Aorta (tissue), 5 donors: ENCODE measurements around the gene PPP5C. TPM values are rescaled to one million over a fixed set of nuclear protein-coding genes. Genes with fewer than 3 reads are reported as not detected.
"Not testable (repeated sequence)": the region's sequence is repeated elsewhere in the genome, so short reads cannot be mapped to it uniquely, and the experiment has no call there.

Experiments
- ATAC-seq: fragments of 200-7000 bp; cut with Tn5 transposase; one replicate; pipeline ENCODE4 v1.9.1; 2022; ENCODE audit warnings: moderate library complexity; ENCODE audit not compliant: low FRiP score
- DNase-seq, 2 donors: peaks; one replicate each; pipeline ENCODE4 v3.0.0-alpha.2; 2020
- H3K27ac ChIP-seq, 2 donors: one replicate each; pipeline ENCODE4 v1.5.1; 2013; ENCODE audit warnings: low read length in 2 of 2, mild to moderate bottlenecking in 2 of 2, moderate library complexity in 2 of 2, control low read depth in 1 of 2, inconsistent platforms in 1 of 2, low read depth in 1 of 2
- H3K27me3 ChIP-seq, 2 donors: one replicate each; pipeline ENCODE4 v1.6.1; 2013; ENCODE audit warnings: control low read depth in 1 of 2, low read length in 1 of 2, mild to moderate bottlenecking in 1 of 2, moderate library complexity in 1 of 2; ENCODE audit not compliant: insufficient read depth in 2 of 2, control insufficient read depth in 1 of 2
- H3K36me3 ChIP-seq, 2 donors: one replicate each; pipeline ENCODE4 v1.6.1; 2013; ENCODE audit warnings: control low read depth in 1 of 2, low read length in 1 of 2, mild to moderate bottlenecking in 1 of 2; ENCODE audit not compliant: insufficient read depth in 2 of 2, control insufficient read depth in 1 of 2
- H3K4me1 ChIP-seq, 2 donors: one replicate each; pipeline ENCODE4 v1.6.1; 2013; ENCODE audit warnings: low read length in 2 of 2, control low read depth in 1 of 2, mild to moderate bottlenecking in 1 of 2, moderate library complexity in 1 of 2; ENCODE audit not compliant: insufficient read depth in 2 of 2, control insufficient read depth in 1 of 2
- H3K4me3 ChIP-seq, 2 donors: one replicate each; pipeline ENCODE4 v1.5.1; 2013; ENCODE audit warnings: low read length in 2 of 2, control low read depth in 1 of 2, mild to moderate bottlenecking in 1 of 2
- H3K9me3 ChIP-seq: one replicate; pipeline ENCODE4 v1.6.1; 2013; ENCODE audit warnings: mild to moderate bottlenecking, low read length; ENCODE audit not compliant: control insufficient read depth
- WGBS, 2 donors: extraction: QIAGEN DNeasy Blood & Tissue Kit; methylation state at CpG; one replicate each; pipeline ENCODE4 v1.1.7; 2013; 5-methylcytosine and 5-hydroxymethylcytosine counted together
- intact Hi-C, 2 donors: fragments of 100-400 bp; cut with DNase I; formaldehyde crosslinking; loops; one replicate each; pipeline versions ENCODE4 v1.14.2 to v1.15.0; 2022
- polyA plus RNA-seq, 2 donors: library from polyadenylated mRNA; stranded (reverse); fragments of 200-250 nt; gene quantifications; one replicate each; pipeline ENCODE4 v1.2.3, GENCODE V29; 2013
- total RNA-seq, 2 donors: library from RNA; stranded (reverse); fragmentation: NEBNext Ultra II Directional; extraction: Animal tissue kit (Norgen Biotek cat#: 25700); gene quantifications; one replicate each; pipeline ENCODE4 v1.2.1, GENCODE V29; 2021
- donor health status: healthy with polysubstance abuse.
- donor health status: Bipolar disorder and iron deficiency.
- donor health status: DM: no; HTN: no; CAD: no.
- donor health status: DM: no; HTN: no; CAD: no.
- donor health status: DM: yes; HTN: yes; CAD: no.

The PPP5C gene
- total and polyA plus RNA-seq, 4 donors: 23.0 to 63.7 (median 58.5) TPM

GRCh38 chr19:46375476-46376067 lies 28.7 kb downstream of the PPP5C start:
- H3K4me1 ChIP-seq, H3K27ac ChIP-seq, H3K27me3 ChIP-seq, H3K4me3 ChIP-seq, ATAC-seq, intact Hi-C loops, H3K36me3 ChIP-seq, H3K9me3 ChIP-seq: not testable (repeated sequence)
- DNase-seq: peak in 1 of 2 donors; percentile 55
- 96 to 97% methylated on average over 18 to 22 of the region's 22 CpGs for WGBS, 2 donors

GRCh38 chr19:46376241-46377153 lies 29.6 kb downstream of the PPP5C start:
- Histone ChIP-seq H3K36me3 (peaks cover 0 to 3% of the 10 kb centered on the region in 2 donors), H3K4me1 (peaks cover 0 to 2% of the 10 kb centered on the region in 2 donors), H3K4me3 (no peak overlapping the region), H3K9me3 (no peaks in the 10 kb centered on the region), H3K27me3 (no peaks in the 10 kb centered on the region), H3K27ac (no peak overlapping the region)
- 89 to 90% methylated on average over 20 of the region's 20 CpGs for WGBS, 2 donors
- ATAC-seq (no peak), DNase-seq (peak in 1 of 2 donors; percentile 76)
- intact Hi-C loops: no loop called here

GRCh38 chr19:46378268-46378667 lies 31.4 kb downstream of the PPP5C start:
- no peaks in the 10 kb centered on the region for H3K27me3 ChIP-seq
- no peak overlapping the region for H3K4me3 ChIP-seq
- peaks cover 0 to 6% of the 10 kb centered on the region in 2 donors for H3K36me3 ChIP-seq
- WGBS, 2 donors: 2 to 7% methylated on average over 2 of the region's 2 CpGs
- peaks cover 0 to 2% of the 10 kb centered on the region in 2 donors for H3K4me1 ChIP-seq
- no peak overlapping the region for H3K27ac ChIP-seq
- intact Hi-C loops: no loop called here
- ATAC-seq (peak; percentile 46), DNase-seq (no peak)
- H3K9me3 ChIP-seq: no peaks in the 10 kb centered on the region

- Histone ChIP-seq H3K27me3 (no peaks in the 10 kb centered on the region), H3K27ac (no peak overlapping the region), H3K9me3 (no peaks in the 10 kb centered on the region), H3K4me3 (no peak overlapping the region), H3K36me3 (peaks cover 0 to 9% of the 10 kb centered on the region in 2 donors), H3K4me1 (no peaks in the 10 kb centered on the region)
- DNase-seq: no peak
- intact Hi-C loops: no loop called here
- no peak for ATAC-seq
- 95 to 96% methylated on average over 2 of the region's 2 CpGs for WGBS, 2 donors
These were observed 33.8 kb downstream of the PPP5C start for GRCh38 chr19:46380690-46381089.

GRCh38 chr19:46381346-46381745 lies 34.5 kb downstream of the PPP5C start:
- no peak for ATAC-seq
- Histone ChIP-seq H3K36me3 (peaks cover 0 to 9% of the 10 kb centered on the region in 2 donors), H3K27ac (peak overlapping the region in 1 of 2 donors; percentile 14), H3K27me3 (no peaks in the 10 kb centered on the region), H3K9me3 (no peaks in the 10 kb centered on the region), H3K4me1 (no peaks in the 10 kb centered on the region), H3K4me3 (no peak overlapping the region)
- no peak for DNase-seq
- intact Hi-C loops: no loop called here
- 96% methylated on average over 2 of the region's 2 CpGs for WGBS, 2 donors

GRCh38 chr19:46381756-46382345 lies 35.0 kb downstream of the PPP5C start:
- Histone ChIP-seq H3K27ac (peak overlapping the region in 1 of 2 donors; percentile 14), H3K4me1 (no peaks in the 10 kb centered on the region), H3K9me3 (no peaks in the 10 kb centered on the region), H3K36me3 (peaks cover 0 to 9% of the 10 kb centered on the region in 2 donors), H3K27me3 (no peaks in the 10 kb centered on the region), H3K4me3 (no peak overlapping the region)
- intact Hi-C loops: no loop called here
- peak in 1 of 2 donors; percentile 66 for DNase-seq
- 84 to 88% methylated on average over 15 of the region's 15 CpGs for WGBS, 2 donors
- ATAC-seq: no peak

GRCh38 chr19:46383171-46383815 lies 36.4 kb downstream of the PPP5C start:
- H3K4me3 ChIP-seq: no peak overlapping the region
- DNase-seq (peak in 1 of 2 donors; percentile 70), ATAC-seq (no peak)
- no peaks in the 10 kb centered on the region for H3K9me3 ChIP-seq
- no peaks in the 10 kb centered on the region for H3K4me1 ChIP-seq
- intact Hi-C loops: no loop called here
- peaks cover 0 to 5% of the 10 kb centered on the region in 2 donors for H3K36me3 ChIP-seq
- WGBS, 2 donors: 79 to 86% methylated on average over 22 to 23 of the region's 23 CpGs
- no peak overlapping the region for H3K27ac ChIP-seq
- H3K27me3 ChIP-seq: no peaks in the 10 kb centered on the region

GRCh38 chr19:46383846-46384245 lies 37.0 kb downstream of the PPP5C start:
- Histone ChIP-seq H3K36me3 (peaks cover 0 to 5% of the 10 kb centered on the region in 2 donors), H3K27ac (no peak overlapping the region), H3K9me3 (no peaks in the 10 kb centered on the region), H3K4me1 (no peaks in the 10 kb centered on the region), H3K4me3 (no peak overlapping the region), H3K27me3 (no peaks in the 10 kb centered on the region)
- ATAC-seq: no peak
- WGBS, 2 donors: 83 to 88% methylated on average over 7 of the region's 7 CpGs
- DNase-seq: peak in 1 of 2 donors; percentile 63
- intact Hi-C loops: no loop called here
